Fibroblast of skin of left biceps (primary cell): Measurements from ENCODE around the gene TMEM132C.

Experiments used
- DNase-seq, 2 experiments: peaks; one replicate each; pipeline ENCODE4 v3.0.0-alpha.2; 2013; ENCODE audit warnings: low read depth in 2 of 2

TMEM132C gene

DNA sequence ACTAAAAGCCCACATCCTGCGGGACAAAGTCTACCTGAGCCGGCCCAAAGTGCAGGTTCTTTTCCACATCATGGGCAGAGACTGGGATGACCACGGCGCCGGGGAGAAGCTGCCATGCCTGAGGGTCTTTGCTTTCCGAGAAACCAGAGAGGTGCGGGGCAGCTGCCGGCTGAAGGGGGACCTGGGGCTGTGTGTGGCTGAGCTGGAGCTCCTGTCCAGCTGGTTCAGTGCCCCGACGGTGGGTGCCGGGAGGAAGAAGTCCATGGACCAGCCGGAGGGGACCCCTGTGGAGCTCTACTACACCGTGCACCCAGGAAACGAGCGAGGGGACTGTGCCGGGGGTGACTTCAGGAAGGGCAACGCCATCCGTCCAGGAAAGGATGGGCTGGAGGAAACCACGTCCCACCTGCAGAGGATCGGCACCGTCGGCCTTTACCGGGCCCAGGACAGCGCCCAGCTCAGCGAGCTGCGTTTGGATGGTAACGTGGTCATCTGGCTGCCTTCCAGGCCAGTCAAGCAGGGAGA is 148.1 kb downstream of the TMEM132C start:
- no peak for DNase-seq

DNA sequence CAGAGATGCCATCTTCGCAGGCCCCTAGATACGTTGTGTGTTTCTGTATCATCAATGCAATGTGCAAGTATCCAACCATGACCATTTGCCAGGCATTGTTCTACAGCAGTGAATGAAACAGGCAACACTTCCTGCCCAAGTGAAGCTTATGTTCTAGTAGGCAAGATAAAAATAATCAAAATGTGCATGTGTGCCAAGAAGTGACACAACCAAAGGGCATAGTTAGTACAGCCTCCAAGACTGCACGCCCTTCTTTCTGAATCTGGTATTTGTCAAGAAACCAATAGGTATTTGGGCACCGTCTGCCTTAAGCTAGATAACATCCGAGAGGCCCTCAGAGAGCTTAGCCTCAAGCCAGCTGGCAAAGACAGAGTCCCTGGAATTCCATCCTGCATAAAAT is 152.0 kb downstream of the TMEM132C start:
- DNase-seq, result no peak

DNA sequence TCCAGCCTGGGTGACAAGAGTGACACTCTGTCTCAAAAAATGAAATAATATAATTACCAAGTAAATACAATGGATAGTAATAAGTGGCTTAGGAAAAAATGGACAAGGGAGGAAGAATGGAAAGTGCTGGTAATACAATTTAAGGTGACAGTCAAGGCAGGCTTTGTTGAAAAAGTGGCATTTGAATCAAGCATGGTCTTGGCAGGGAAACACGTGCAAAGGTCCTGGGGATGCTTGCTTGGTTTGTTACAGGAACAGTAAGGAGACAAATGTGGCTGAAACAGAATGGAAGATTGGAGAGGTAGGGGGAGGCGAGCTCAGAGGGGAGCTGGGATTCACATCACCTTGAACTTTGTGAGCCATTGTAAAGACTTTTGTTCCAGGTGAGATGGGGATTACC is 153.2 kb downstream of the TMEM132C start:
- no peak for DNase-seq

DNA sequence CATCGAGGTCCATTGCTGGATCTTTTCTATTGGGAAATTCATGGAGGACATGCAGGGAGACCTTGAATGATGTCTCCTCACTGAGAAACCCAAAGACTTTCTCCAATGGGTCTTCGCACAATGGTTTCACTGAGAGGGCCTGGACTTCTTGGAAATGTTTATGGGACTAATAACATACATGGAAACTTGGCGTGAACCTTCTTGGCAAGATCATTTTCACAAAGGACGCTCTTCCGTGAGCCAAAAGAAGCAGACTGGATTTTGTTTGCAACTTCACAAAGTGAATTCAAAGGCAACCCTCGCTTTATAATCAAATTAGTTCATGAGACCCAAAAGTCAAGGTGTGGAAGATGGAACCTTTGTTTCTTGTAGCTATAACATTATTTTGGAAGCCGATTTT is 154.4 kb downstream of the TMEM132C start:
- no peak for DNase-seq

DNA sequence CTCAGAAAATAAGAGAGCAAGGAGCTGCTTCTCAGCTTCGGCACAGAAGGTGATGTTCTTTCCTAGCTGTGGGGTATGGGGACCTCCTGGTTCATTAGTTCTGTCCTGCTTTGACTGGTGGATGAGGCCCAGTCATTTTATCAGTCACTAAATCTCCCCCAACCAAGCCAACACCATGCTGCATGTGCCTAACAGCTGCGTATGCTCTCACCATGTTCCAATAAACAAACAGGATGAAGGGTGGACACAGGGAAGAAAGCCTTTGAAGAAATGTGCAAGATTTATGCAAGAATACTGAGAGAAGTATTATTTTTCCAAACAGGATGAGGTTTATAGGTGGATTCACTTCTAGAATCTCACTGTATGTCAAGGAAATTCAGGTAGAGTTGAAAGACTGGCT is 156.2 kb downstream of the TMEM132C start:
- no peak for DNase-seq

DNA sequence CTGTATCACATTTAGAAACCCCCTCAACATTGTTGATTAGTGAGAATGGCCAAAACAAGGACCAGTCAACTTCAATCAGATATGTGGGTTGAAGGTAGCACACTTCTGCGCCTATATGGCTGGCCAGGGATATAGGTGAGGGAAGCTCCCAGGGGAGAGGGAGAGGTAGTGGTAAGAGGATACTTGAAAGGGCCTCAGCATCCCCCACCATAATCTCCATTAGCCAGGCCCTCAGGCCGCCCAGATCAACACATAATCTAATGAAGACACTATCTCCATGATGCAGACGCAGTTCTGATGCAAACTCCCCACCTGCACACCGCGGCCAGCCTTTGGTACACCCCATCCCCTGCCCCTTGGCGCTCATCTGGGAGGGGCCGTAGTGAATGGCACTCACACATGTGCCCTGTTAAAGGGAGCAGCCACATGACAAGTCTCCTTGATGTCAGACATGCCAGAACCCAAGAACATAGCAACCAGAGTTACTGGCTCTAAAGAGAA is 158.0 kb downstream of the TMEM132C start:
- no peak for DNase-seq

DNA sequence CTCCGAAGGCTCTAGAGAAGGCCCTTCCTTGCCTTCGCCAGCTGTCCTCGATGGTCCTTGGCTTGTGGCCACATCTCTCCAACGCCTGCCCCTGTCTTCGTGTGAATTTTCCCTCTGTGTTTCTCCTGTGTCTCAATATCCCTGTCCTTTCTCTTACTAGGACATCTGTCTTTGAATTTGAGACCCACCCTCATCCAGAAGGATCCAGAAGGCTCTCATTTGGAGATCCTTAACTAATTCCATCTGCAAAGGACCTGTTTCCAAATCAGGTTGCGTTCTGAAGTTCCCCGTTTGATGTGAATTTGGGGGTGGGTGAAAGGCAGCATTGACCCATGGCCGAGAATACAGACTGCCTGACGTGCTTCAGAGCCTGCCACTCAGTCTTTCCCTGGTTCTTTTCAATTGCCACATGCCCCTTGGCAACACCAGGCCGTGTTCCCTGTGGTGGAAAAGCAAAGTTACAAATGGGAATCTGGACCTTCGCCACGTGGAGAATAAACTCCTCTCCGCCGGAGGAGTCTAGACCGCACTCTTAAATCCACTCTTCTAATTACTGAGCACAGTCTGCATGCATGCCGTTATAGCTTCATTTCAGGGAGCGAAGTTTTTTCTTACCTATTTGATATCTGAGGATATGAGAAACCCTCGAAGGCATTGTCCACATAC is 158.8 kb downstream of the TMEM132C start:
- no peak for DNase-seq

DNA sequence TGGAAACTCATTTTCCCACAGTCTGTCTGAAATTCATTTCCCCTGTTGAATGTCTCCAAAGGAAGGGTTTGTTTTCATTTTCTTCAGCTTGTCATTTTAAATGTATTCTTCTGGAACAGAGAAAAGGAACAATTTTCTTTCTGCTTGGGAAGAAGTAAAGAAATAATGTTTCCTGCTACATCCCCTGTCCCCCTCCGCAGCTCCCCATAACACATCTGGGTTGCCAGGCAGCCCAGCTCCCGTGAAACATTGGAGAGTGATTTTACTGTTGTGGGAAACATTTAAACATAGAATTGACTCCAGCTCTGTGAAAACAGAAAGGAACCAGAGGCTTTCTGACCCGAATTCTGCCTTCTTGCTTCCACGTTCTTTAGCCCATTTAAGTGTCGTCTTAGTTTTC is 159.5 kb downstream of the TMEM132C start:
- DNase-seq, result no peak

DNA sequence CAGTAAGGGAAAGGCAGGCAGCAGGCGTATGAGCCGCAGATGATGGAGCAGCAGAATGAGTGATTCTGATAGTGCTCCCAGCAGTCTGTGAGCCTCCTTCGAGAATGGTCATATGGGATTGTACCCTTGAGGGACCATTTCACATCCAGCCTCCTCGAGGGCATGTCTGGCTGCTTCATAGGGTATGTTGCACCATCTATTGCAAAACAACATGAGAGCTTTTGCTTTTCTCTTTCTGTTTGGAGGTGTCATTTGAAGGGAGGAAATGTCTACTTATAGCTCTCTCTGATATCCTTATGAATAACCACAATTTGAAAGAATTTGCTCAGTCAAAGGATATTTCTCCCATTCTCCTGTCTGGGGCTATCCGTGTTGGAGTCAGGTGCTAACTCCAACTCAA is 172.8 kb downstream of the TMEM132C start:
- no peak for DNase-seq

DNA sequence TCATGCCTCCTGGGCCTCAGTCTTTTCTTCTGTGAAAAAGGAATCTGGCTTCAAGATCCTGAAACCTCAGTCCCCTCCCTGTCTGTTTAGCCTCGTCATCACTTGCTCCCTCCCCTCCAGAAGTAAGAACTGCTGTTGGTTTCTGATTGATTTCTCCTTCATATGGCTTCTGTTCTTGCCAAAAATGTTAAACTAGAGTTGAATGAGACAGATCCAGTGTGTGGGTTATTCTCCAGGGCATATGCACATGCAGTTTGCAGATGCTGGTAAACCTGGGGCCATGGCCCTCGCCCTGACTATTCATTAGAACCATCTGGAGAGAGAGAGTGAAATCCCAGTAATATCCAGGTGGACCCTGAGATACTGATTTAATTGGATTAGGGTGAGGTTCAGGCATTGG is 175.1 kb downstream of the TMEM132C start:
- no peak for DNase-seq

DNA sequence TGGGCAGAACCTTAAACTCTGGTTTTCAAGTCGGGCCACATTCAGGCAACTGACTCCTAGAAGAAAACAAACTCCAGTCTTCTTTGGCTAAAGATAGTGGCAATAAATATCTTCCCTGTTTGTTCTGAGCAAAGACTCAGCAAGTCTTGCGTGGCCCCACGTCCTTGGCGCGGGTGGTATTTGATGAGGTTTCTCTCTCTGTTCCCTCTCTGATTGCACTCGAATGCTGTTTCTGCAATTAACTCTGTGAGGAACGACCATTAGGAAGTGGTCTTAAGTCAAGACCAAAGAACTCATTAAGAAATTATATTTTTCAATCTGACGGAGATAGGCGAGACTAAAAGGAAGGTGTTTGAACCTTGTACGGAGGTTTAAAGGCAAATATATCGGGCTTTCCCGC is 177.6 kb downstream of the TMEM132C start:
- no peak for DNase-seq

DNA sequence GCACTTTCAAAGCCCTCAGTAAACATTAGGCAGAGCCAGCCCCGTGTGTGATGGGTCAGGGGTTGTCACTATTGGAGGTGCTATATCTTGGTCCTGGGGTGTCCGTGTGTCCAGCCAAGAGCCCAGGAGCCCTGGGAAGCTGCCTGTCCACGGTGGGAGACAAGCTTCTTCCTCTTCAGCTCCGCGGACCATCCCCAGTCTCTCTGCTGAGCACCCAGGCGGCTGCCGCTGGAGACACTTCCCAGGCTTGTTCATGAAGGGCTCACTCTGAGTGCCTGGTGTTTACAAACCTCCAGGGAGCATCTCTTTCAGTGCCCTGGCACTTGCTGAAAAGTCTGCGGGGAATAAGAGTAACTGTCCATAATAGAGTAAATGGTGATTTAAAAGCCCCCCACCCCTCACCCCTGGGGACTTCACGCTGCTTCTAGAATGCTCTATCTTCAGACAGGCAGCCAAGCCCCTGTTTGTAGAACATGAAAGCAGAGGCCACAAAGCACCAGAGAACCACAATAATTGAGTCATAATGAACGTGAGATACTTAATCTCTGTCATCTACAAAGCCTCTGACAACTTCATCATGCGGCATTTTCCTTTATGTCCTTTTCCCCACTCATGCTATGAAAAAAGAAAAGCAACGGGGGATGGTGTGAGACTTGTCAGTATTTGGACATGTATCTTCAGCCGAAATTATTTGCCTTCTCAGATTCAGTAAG is 178.6 kb downstream of the TMEM132C start:
- DNase-seq, result no peak

DNA sequence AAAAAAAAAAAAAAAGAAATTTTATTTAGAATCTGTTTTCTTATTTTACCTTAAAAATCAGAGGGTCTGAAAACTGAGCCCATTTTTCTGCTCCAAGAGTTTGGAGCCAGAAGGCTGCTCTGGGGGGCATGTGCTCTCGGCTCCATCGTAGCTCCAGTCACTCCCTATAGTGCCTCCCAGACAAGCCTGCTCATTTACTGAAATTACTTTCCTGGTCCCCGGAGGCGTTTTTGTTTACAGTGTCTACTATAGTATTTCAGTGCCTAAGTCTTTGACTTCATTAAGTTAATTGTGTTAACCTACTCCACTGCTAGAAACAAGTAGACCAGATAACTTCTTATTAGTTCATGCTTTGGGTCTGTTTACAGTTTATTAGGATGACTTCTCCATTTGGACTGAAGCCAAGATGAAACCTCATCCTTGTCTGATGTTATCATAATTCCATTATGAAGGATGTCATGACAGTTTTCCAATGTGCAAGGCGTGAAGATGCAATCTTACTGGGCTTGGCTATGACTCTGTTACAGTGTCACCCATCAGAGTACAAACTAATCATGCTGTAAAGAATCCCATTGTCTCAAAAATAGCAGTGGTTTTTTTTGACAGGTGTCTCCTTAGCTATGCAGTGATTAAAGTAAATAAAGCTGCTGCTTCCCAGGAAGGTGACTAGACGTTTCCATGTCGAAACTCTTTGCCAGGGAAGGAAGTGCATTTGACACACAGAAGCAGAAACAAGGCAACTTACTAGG is 182.3 kb downstream of the TMEM132C start:
- no peak for DNase-seq

DNA sequence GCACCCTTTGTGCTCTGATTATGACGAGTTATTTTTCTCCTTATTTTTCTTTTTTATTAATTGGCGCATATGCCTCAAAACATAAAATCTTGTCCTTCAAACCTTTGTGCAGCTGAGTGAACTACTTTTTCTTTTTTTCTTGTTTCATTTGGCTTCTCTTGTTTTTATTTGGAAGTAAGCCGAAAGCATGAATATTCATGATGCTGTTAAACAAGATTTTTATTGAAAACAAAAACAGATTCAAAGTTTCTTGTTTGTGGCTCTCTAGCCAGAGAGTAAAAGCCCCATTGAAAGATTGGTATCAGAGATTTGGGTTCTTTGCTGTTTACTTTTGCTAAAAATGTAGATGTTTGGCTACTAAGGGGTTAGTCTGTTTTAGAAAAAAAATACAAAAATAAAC is 183.8 kb downstream of the TMEM132C start:
- no peak for DNase-seq

DNA sequence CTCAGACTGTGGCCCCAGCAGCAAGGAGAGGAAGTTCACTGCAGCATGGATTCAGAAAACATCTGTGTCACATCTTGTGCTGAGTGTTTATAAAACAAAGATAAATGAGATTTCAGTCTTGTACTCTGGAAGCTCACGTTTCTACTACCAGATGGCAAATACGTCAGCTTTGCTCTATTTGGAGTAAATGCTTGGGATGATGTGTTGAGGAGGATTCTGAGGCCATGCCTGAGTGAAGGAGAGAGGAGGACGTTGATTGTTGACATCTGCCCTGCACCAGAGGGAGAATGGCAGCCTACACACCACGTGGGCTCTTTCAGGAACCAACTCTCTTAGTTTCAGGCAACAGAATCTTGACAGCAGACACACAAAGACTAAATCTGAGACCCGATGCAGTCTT is 188.9 kb downstream of the TMEM132C start:
- DNase-seq, result no peak

DNA sequence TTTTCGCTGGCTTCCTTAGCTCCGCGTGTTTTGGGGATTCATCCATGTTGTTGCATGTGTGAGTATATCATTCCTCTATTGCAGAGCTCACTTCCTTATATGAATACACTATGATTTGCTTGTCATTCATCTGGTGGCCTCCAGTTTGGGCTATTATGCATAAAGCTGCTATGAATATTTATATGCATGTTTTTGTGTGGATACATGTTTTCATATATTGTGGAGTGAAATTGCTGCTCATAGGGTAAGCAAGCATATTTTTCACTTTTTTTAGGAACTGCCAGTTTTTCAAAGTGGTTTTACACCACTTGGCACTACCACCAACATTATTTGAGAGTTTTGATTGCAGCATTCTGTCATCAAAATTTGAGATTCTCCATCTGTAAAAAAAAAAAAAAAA is 190.0 kb downstream of the TMEM132C start:
- DNase-seq, result no peak

DNA sequence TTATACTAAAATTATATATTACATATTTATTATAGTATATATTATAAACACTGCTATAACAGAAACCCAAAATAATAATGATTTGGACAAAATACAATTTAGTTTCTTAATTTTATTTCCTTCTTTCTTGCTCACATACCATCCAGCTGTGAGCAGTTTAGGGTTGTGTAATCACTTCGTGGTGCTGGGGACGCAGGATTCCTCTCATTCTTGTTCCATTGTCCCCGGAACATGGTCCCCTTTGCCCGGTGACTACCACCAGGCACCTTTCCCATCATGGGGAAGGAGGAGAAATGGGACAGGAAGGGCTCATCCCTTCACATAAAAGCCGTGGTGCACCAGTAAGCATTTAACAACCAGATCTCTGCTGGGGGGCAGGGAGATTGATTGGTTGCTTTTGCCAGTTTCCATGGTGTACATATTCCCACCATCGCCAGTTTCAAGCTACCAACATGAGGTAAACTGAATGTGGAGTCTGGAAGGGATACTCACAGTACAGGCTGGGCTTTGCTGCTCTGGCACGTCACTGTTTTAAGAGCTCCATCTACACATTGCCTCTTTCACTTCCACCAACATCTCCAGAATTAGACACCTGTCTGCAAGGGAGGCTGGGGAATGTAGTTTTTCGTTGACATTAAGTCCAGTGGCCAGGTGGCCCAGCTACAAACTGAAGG is 191.5 kb downstream of the TMEM132C start:
- no peak for DNase-seq

DNA sequence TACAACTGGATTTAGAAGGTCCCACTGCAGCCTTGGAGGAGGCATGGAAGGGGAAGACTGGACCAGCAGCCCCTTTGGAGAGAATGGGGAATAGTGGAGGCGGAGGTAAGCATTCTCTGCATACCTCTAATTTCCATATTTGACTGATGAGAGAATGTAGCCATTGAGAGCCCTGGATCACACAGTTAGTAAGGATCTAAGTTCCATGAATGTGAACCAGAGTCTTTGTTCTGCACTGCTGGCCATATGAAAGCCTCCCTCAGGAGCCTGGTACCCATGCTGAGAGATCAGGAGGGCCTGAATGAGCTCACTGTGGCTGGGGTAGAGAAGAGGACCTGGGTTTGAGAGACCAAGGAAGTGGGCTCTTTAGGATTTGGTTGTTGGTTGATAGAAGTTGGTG is 192.1 kb downstream of the TMEM132C start:
- no peak for DNase-seq

DNA sequence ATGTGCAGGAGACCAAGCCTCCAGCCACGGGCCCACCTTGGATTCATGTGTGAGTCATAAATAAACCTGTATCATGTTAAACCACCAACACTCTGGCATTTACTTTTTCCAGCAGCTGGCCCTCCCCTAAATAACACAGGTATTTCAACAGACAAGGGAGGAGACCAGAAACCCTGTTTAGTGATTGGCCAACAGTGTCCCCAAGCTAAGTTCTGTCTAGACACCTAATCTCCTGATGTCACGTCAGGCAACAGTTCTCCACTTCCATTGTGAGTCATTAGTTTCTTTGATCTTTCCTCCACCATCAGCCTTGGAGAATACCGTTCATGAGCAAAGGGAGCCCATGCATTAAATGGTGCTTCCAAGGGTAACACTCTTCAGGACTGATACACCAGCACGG is 196.9 kb downstream of the TMEM132C start:
- no peak for DNase-seq

DNA sequence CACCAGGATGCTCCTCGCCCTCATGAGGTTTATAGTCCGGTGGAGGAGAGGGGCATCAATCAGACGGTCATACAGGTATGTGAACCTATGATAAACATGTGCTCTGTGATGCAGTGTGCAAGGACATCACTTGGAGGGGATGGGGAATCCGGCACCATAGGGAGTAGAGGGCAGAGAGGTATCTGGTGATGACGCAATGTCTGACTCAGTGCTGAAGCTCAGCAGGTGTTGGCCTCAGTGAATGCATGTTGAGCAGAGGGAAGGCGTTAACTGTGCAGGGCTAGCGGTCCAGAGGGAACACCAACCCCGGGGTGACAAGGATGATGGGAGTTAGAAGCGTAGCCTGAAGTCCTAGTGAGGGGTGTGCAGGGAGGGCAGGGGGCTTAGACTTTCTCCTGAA is 200.9 kb downstream of the TMEM132C start:
- DNase-seq, result no peak

DNA sequence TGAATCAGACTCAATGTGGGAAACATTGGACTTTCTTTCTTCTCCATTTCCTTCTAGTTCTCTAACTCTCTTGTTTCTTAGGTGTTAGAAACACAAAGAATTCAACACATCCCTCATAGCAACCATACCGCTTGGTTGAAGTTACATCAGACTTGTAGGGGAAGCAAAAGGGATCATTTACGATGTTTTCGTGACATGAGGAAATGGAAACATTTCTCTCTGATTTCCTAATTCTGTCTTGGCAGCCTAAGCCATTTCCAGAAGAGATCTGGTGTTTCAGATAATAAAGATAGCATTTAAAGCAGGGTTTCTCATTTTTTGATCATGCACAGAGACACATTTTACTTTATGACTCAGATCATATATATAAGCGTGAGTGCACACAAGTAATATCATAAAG is 202.0 kb downstream of the TMEM132C start:
- DNase-seq, result no peak

DNA sequence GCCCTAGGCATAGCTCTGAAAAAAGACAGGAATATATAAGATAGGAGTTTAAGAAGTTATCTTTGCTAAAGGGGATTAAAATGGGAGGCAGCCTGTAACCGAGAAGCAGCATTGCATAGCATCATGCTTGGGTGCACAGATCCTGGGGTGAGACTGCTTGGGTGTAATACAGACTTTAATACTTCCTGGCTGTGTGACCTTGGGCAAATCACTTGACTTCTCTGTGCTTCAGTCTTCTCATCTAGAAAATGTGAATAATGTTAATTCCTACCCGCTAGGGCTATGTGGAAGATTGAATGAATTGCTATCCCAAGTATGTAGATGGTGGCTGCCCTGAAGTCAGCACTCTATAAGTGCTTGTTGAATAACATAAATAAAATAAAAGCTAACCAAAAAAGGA is 204.5 kb downstream of the TMEM132C start:
- no peak for DNase-seq
